Nephron progenitor cell (in vitro differentiated cells): ENCODE data around the gene CXADR.

Source experiments
- DNase-seq: peaks from one replicate; pipeline ENCODE4 v3.0.0; 2021
- H3K27ac Mint-ChIP-seq: 2 replicates; pipeline ENCODE4 v1.8.0; 2021; ENCODE audit warnings: mild to moderate bottlenecking, moderate library complexity, mixed read lengths
- H3K27me3 Mint-ChIP-seq: 2 replicates; pipeline ENCODE4 v1.8.0; 2021; ENCODE audit warnings: mild to moderate bottlenecking, low read depth, mixed read lengths; ENCODE audit not compliant: poor library complexity
- H3K36me3 Mint-ChIP-seq: 2 replicates; pipeline ENCODE4 v1.8.0; 2021; ENCODE audit warnings: low read depth, mixed read lengths
- H3K4me1 Mint-ChIP-seq: 2 replicates; pipeline ENCODE4 v1.8.0; 2021; ENCODE audit warnings: mixed read lengths
- H3K4me3 Mint-ChIP-seq: 2 replicates; pipeline ENCODE4 v1.8.0; 2021; ENCODE audit warnings: mild to moderate bottlenecking, moderate library complexity, mixed read lengths
- H3K9me3 Mint-ChIP-seq: 2 replicates; pipeline ENCODE4 v1.8.0; 2021; ENCODE audit warnings: mild to moderate bottlenecking, moderate library complexity, mixed read lengths
- TF ChIP-seq, protein P1 (sequence below): fragments of 200-600 bp; sonication (generic); IDR thresholded peaks from 2 replicates; pipeline ENCODE4 v1.5.0; 2021; ENCODE audit warnings: antibody characterized with exemption

Gene CXADR

DNA sequence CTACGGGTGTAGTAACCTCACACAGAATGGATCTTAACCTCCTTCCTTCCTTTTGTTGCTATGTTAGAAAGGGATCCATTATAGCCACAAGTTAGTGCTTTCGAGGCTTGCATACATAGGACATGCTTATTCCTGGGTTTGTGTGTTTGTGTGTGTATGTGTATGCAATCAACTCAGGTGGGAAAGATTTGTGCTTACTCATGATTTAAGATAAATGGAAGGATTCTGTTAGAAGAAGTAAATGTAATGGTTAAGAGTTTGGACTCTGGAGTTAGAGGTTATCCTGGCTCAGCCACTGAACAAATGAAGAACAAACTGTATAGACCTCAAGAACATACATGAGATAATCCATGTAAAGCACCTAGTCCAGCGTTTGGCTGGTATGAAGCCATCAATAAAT is 71.1 kb downstream of the CXADR start:
- Mint-ChIP-seq H3K27ac (no peak overlapping the region), H3K36me3 (peaks cover 11% of the 10 kb centered on the region), H3K9me3 (peaks cover 3% of the 10 kb centered on the region), H3K27me3 (no peaks in the 10 kb centered on the region), H3K4me1 (peaks cover 4% of the 10 kb centered on the region), H3K4me3 (no peak overlapping the region)
- no peak for DNase-seq
- TF ChIP-seq, protein P1, sequence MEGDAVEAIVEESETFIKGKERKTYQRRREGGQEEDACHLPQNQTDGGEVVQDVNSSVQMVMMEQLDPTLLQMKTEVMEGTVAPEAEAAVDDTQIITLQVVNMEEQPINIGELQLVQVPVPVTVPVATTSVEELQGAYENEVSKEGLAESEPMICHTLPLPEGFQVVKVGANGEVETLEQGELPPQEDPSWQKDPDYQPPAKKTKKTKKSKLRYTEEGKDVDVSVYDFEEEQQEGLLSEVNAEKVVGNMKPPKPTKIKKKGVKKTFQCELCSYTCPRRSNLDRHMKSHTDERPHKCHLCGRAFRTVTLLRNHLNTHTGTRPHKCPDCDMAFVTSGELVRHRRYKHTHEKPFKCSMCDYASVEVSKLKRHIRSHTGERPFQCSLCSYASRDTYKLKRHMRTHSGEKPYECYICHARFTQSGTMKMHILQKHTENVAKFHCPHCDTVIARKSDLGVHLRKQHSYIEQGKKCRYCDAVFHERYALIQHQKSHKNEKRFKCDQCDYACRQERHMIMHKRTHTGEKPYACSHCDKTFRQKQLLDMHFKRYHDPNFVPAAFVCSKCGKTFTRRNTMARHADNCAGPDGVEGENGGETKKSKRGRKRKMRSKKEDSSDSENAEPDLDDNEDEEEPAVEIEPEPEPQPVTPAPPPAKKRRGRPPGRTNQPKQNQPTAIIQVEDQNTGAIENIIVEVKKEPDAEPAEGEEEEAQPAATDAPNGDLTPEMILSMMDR = no peak

DNA sequence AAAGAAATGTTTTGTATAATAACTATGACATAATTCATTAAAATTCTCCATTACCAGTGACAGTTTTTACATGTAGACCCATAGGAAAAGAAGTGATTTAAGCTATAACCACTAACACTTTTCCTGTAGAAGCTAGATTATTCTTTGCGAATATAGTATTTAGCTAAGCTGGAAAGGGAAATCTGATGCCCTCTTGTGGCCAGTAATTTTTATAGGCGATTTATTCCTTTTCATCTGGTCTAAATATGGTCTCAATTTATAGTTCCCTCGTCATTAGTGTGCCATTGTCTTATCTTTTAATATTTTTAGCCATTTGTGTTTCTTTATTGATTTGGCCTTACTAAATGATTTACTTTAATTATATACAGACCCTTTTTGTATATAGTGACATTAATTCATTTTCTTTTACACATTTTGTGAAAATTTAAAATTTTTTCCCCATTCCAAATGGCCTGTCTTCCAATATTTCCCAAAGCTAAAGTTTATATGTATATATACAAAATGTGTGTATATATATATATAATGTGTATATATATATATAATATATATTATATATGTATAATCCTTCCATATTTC is 73.1 kb downstream of the CXADR start:
- TF ChIP-seq, protein P1 = peak; percentile 55
- Mint-ChIP-seq H3K27me3 (no peaks in the 10 kb centered on the region), H3K4me1 (peaks cover 4% of the 10 kb centered on the region), H3K36me3 (peaks cover 4% of the 10 kb centered on the region), H3K27ac (no peak overlapping the region), H3K9me3 (peaks cover 3% of the 10 kb centered on the region), H3K4me3 (no peak overlapping the region)
- DNase-seq = no peak

DNA sequence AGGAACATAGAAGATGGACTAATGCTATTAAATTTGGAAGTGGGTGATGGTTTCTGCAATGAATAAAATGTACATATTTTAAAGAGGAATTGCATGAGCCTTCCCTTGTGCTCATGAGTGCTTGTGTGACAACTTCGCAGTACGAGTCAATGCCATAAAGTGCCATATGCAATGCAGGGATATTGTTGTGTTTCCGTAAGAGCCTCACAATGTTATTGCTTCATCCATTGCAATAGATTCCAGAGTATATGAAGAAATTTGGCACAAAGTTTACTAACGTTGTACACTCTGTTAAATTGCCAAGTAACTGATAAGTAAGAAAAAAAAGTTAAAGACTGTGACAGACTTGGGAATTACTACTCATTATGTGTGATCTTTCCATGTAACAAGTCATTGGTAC is 77.6 kb downstream of the CXADR start:
- TF ChIP-seq, protein P1 = no peak
- DNase-seq = no peak
- no peaks in the 10 kb centered on the region for H3K27me3 Mint-ChIP-seq
- peaks cover 7% of the 10 kb centered on the region for H3K4me1 Mint-ChIP-seq
- H3K4me3 Mint-ChIP-seq = no peak overlapping the region
- H3K27ac Mint-ChIP-seq = no peak overlapping the region
- peaks cover 3% of the 10 kb centered on the region for H3K9me3 Mint-ChIP-seq
- peaks cover 28% of the 10 kb centered on the region for H3K36me3 Mint-ChIP-seq

DNA sequence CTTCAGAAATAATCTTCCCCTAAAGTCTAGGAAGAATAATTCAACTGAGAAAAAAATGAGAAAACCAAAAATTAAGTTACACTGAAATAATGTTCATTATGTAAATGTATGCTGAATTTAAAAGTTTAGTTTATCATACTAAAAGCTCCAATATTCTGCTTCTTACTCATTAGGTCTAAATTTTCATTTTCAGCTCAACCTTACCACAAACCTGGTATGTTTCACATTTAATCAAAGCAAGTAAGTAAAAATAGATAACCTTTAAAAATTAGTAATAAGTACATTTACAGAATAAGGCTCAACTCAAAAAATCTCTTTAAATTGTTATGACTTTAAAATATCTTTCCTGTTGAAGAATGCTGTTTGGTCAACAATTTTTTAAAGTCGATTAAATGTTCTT is 84.8 kb downstream of the CXADR start:
- DNase-seq = no peak
- H3K36me3 Mint-ChIP-seq = peaks cover 73% of the 10 kb centered on the region
- no peak overlapping the region for H3K27ac Mint-ChIP-seq
- TF ChIP-seq, protein P1 = no peak
- H3K4me3 Mint-ChIP-seq = no peak overlapping the region
- H3K9me3 Mint-ChIP-seq = no peaks in the 10 kb centered on the region
- H3K27me3 Mint-ChIP-seq = no peaks in the 10 kb centered on the region
- peaks cover 7% of the 10 kb centered on the region for H3K4me1 Mint-ChIP-seq

DNA sequence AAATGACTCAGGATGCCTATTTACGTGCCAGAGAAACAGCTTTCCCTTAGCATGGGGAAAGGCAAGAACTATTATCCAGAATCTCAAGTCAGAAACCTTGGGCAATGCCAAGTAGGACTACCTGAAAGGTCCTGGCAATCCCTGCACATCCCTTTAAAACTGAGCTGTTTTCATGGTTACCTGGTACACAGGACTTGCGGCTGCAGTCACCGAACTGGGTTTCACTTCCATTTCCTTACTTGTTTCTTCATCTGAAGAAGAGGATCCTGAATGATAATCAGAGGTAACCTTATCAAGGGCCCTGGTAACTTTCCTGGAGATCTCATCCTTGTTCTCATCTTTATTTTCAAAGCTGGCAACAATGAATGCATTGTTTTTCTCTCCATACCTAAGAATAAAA is 85.6 kb downstream of the CXADR start:
- Mint-ChIP-seq H3K27me3 (no peaks in the 10 kb centered on the region), H3K36me3 (peaks cover 75% of the 10 kb centered on the region), H3K4me3 (no peak overlapping the region), H3K4me1 (peaks cover 7% of the 10 kb centered on the region), H3K27ac (no peak overlapping the region), H3K9me3 (no peaks in the 10 kb centered on the region)
- DNase-seq = no peak
- TF ChIP-seq, protein P1 = no peak

DNA sequence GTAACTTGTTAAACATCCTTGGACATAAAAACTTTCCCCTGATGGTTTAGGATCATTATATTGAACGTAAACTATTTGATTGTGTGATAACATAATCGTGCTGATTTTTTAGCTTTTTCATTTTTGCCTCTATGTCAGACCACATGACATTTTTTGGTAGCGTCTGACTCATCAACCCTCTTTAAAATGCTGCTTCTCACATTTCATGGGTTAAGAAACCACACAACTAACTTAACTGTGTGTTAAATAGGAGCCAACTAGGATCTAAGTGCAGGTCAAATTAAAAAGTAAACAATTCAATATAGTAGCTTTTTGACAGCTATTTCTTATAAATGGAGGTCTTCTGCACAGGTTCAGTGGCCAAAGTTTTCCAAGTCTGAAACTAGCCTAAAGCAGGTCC is 90.0 kb downstream of the CXADR start:
- H3K27me3 Mint-ChIP-seq = no peaks in the 10 kb centered on the region
- no peak overlapping the region for H3K27ac Mint-ChIP-seq
- H3K4me1 Mint-ChIP-seq = no peaks in the 10 kb centered on the region
- H3K4me3 Mint-ChIP-seq = no peak overlapping the region
- no peak for DNase-seq
- TF ChIP-seq, protein P1 = no peak
- H3K9me3 Mint-ChIP-seq = no peaks in the 10 kb centered on the region
- peaks cover 70% of the 10 kb centered on the region for H3K36me3 Mint-ChIP-seq
